Measurements from ENCODE around the gene NHEJ1.

The NHEJ1 gene

DNA sequence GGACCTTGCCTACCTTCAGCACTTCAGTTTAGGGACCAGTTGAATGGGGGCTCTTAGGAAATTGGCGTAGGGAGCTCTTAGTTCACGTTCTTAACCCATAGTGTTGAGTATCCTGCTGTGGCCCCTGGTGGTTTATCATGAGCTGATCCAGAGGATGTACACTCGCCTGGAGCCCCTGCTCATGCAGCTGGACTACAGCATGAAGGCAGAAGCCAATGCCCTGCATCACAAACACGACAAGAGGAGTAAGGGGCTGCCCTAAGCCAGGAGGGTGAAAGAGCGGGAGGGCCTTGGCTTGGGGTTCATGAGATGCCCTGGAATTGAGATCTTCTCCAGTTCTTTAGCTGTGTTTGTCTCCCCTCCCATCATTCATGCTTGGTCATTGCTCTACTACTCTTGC lies 20.3 kb upstream of the NHEJ1 start:
- DNase-seq (ENCODE audit: low read depth in 2 of 2): no peak
- H3K4me3 ChIP-seq (replicated peaks in 1 of 2; ENCODE audit: low read depth in 2 of 2, low read length in 2 of 2): no peak overlapping the region
- TF ChIP-seq, protein P1, sequence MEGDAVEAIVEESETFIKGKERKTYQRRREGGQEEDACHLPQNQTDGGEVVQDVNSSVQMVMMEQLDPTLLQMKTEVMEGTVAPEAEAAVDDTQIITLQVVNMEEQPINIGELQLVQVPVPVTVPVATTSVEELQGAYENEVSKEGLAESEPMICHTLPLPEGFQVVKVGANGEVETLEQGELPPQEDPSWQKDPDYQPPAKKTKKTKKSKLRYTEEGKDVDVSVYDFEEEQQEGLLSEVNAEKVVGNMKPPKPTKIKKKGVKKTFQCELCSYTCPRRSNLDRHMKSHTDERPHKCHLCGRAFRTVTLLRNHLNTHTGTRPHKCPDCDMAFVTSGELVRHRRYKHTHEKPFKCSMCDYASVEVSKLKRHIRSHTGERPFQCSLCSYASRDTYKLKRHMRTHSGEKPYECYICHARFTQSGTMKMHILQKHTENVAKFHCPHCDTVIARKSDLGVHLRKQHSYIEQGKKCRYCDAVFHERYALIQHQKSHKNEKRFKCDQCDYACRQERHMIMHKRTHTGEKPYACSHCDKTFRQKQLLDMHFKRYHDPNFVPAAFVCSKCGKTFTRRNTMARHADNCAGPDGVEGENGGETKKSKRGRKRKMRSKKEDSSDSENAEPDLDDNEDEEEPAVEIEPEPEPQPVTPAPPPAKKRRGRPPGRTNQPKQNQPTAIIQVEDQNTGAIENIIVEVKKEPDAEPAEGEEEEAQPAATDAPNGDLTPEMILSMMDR (IDR thresholded peaks at IDR 0.05; ENCODE audit: low read depth, low read length): no peak

DNA sequence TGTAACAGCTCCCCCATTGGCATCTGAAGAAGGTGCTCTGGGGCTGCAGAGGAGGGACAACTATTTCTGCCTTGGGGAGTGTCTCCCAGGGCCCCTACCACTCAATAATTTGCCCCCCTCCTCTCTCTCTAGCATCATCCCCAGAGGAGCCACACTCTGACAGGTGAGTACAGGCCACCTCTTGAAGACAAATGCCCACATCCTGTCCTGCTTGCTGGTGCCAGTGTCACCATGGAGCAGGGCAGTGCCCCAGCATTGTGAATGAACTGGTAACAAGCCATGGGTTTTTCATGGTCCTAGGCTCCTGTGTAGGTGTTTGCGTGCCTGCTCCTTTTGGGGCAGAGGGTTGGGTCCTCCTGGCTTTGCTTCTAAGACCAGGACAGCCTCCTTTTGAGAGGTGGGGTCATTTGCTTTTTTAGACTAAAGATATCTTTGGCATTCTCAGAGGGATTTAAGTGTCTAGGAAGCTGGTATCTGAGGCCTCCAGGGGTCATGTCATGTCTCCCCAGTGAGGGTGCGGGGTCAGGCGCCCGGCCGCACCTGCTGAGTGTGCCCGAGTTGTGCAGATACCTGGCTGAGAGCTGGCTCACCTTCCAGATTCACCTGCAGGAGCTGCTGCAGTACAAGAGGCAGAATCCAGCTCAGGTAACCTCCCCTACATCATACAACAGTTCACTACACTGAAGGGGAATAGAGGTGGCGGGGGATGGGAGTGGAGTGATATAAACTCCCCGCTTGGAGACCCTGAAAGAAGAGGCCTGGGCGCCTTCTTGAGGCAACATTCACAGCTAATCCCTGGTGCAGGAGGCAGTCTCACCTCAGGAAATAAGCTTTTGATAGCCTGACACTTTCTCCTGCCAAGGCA lies 19.2 kb upstream of the NHEJ1 start:
- no peak for DNase-seq (ENCODE audit: low read depth in 2 of 2)
- TF ChIP-seq, protein P1 (IDR thresholded peaks at IDR 0.05; ENCODE audit: low read depth, low read length): no peak
- H3K4me3 ChIP-seq (replicated peaks in 1 of 2; ENCODE audit: low read depth in 2 of 2, low read length in 2 of 2): no peak overlapping the region

DNA sequence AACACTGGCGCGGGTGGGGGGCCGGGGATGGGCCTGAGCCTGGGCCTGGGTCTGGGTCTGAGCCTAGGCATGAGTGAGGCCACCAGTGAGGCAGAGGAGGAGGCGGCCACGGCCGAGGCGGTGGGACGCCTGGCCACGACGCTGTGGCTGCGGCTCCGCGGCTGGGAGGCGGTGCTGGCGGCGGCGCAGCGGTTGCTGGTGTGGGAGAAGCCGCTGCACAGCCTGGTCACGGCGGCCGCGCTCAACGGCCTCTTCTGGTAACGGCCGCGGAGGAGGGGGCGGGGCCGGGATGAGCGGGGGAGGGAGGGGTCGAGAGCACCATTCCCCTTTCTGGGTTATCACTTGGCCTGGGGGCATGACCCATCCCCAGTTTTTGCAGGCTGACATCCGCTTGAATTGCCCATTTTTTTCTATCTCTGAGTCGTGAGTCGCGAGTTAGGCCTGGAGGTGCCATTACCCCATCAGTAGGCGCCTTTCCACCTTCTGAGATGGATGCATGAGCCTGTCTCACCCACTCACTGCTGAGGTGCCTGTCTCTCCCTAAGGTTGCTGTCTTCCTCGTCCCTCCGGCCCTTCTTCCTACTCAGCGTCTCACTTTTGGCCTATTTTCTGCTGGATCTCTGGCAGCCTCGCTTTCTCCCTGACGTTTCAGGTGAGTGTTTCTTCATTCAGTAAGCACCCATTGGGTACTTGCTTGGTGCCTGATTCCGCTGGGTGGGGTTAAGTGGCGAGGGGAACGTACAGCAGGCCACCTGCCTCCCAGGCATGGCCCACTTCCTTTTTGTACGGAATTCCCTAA lies 18.0 kb upstream of the NHEJ1 start:
- TF ChIP-seq, protein P1 (IDR thresholded peaks at IDR 0.05; ENCODE audit: low read depth, low read length): no peak
- DNase-seq (ENCODE audit: low read depth in 2 of 2): peak; percentile 32 to 36
- peak overlapping the region; percentile 75 to 88 for H3K4me3 ChIP-seq (replicated peaks in 1 of 2; ENCODE audit: low read depth in 2 of 2, low read length in 2 of 2)

DNA sequence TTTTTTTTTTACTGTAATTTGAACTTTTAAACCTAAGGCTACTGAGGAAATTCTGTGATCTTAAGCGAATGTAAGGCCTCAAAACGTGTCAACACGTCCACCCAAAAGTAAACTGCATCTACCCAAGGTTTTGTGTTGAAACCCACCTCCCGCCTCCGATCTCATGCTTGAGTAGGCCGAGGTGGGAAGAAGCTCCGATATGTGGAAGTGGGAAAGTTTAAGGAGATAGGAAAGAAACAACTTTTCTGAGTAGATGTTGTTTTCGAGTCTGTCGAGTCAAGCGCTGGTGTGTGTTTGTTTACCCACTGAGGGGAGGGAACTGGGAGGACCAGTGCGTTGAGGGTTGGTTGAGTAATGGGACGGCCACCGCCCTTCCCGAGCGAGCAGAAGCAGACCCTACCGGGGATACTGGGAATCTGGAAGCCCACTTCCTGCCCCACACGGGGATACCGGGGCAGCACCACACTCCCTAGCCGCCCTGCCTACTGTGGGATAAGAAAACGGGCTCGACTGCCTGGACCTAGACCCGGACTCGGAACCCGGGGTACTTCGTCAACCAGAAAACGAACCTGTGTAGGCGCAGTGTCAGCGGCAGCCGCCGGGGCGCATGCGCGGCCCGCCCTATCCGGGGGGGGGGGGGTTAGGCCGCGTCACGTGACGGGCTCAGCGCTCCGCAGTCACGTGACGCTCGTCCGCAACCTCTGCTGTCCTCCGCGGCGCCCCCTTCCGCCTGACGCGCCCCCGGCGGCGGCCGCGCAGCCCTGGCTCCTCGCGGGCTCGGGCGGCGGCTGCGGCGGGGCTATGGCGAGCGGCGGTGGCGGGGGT lies 17.1 kb upstream of the NHEJ1 start, which contains the start of gene RETREG2:
TSS of gene RETREG2 (plus strand) at position 724 of the 825 bp plus-strand sequence. CDS start at position 802, 78 bp downstream.
- peak within 1 kb of the TSS; percentile 80 to 88 for H3K4me3 ChIP-seq (replicated peaks in 1 of 2; ENCODE audit: low read depth in 2 of 2, low read length in 2 of 2)
- peak; percentile 94 to 95 for DNase-seq (ENCODE audit: low read depth in 2 of 2)
- TF ChIP-seq, protein P1 (IDR thresholded peaks at IDR 0.05; ENCODE audit: low read depth, low read length): no peak

DNA sequence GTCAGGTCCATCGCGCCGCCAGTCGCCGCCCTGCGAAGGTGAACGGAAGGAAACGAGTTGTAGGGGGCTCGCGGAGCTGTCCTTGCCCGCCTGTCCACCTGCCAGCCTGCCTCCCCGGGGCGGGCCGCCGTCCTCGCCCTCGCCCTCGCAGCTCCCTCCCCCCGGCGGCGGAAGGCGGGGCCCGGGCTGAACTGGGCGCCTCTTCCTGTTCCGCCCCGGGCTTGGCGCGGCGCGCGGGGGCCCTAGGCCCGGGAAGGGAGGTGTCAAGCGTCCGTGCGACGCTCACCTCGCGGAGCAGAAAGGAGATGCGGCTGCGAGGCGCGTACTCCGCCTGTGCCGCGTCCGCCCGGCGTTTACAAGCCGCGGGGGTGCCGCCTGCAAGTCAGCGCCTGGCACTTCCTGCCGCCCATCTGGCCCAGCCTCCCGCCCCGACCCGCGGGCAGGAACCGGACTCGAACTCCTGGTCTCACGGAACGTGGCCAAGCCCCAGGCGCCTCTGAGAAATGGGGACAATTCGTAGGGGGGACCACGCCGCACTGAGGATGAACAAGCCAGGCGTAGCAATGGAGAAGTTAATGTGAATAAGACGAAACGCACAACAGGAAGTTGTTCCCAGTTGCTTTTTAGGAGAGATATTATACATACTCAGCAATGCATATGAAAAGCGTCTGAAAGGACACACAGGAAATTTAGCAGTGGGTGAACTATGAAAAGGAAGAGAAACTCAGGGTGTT lies 16.4 kb upstream of the NHEJ1 start, which contains the start of gene CNPPD1:
TSS of gene CNPPD1 (minus strand) at position 108 of the 734 bp plus-strand sequence. CDS start at position 11, 97 bp downstream.
- DNase-seq (ENCODE audit: low read depth in 2 of 2): peak; percentile 74 to 87
- TF ChIP-seq, protein P1 (IDR thresholded peaks at IDR 0.05; ENCODE audit: low read depth, low read length): no peak
- peak within 1 kb of the TSS; percentile 80 to 88 for H3K4me3 ChIP-seq (replicated peaks in 1 of 2; ENCODE audit: low read depth in 2 of 2, low read length in 2 of 2)
